GM18498 (cell line): Measurements from ENCODE around the gene ZNF714.

ENCODE experiments used
- ATAC-seq: cut with Tn5 transposase; IDR thresholded peaks from one replicate; pipeline ENCODE4 v1.9.1; 2021; ENCODE audit warnings: mild to moderate bottlenecking, moderate library complexity; ENCODE audit not compliant: unreplicated experiment

The ZNF714 gene

DNA sequence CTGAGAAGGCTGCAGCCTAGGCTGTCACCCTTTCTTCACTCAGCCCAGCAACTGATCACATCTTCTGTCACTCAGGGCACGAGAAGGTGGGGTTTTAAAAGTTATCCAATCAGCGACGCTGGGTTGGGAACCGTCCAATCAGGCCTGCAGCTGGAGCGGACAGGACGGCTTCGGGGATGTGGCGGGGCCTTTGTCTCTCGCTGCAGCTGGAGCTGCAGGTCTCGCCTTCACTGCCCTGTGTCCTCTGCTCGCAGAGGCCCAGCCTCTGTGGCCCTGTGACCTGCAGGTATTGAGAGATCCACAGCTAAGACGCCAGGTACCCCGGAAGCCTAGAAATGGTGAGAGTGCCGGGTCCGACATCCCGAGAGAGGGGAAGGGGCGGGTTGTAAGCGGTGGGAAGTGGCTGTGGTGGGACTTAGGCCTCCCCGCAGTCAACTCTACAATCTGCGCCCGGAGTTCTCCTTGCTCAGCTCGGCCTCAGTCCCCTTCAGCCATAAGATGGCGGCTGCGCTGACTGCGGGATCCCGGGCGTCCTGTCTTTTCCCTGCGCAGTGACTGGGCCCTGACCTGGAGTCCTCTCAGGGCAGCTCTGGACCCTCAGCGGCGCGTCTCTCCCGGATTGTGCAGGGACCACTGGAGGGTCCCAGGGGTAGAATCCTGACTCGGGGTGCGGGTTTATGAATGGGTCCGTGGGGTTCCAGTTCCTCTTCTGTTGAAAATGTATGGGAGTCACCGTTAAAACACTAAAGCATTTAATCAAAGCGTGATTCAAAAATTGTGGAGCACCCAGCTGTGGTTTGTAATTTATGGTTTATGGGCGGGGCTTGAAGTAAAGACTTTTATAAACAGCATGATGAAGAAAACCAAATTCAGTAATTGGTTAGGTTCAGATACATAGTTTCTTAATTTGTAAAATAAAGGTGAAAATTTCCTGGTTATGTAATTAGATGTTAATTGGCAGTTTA, at the start of gene ZNF714:
Gene ZNF714, plus strand, starts transcription at position 193 of the 965 bp plus-strand sequence. CDS start 16,066 bp downstream, outside the sequence.
- peak; percentile 98 for ATAC-seq

DNA sequence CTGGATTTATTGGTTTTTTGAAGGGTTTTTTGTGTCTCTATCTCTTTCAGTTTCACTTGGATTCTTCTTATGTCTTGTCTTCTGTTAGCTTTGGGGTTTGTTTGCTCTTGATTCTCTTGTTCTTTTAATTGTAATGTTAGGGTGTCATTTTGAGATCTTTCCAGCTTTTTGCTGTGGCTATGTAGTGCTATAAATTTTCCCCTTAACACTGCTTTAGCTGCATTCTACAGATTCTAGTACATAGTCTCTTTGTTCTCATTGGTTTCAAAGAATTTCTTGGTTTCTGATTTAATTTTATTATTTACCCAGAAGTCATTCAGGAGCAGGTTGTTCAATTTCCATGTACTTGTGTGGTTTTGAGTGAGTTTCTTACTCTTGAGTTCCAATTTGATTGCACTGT, 37.0 kb upstream of the ZNF714 start:
- ATAC-seq = no peak

DNA sequence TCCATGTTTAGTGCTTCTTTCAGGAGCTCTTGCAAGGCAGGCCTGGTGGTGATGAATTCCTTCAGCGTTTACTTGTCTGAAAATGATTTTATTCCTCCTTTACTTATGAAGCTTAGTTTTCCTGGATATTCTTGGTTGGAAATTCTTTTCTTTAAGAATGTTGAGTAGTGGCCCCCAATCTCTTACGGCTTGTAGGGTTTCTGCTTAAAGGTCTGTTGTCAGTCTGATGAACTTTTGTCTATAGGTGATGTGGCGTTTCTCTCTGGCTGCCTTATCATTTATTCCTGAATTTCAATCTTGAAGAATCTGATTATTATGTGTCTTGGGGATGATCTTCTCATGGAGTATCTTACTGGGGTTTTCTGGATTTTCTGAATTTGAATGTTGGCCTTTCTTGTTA, 35.5 kb upstream of the ZNF714 start:
- no peak for ATAC-seq

DNA sequence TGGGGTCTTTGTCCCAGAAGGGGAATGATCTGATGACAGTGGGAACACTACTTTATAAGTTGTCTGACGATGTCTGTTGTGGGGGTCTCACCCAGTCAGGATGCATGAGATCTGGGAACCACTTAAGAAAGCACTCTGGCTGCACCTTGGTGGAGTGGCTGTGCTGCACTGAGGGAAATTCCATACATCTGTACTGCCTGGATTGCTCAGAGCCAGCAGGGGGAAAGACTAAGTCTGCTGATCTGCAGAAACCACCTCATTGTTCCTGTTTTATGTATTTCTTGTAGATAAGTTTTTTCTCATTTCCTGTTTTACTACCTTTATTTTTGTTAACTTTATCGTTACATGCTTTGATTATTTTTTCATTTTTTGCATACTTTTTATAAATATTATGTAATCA, 34.3 kb upstream of the ZNF714 start:
- ATAC-seq = no peak

DNA sequence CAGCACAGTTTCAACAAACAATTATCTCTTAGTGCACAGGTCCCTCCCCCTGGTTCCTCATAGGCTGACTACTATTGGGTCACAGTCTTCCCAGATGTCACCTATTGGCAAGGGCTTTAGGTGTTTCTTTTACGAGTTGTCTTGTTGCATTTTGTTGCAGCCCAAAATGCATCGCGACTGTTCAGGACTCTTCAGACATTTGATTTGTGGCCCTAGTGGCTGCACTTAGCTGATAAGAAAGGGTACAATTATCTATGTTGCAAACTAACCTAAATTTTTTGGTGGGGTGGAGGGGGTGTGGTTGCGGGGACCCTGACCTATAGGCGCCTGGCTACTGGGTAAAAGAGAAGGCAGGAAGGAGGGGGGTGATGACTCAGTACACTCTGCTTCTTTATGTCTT, 29.1 kb upstream of the ZNF714 start:
- no peak for ATAC-seq

DNA sequence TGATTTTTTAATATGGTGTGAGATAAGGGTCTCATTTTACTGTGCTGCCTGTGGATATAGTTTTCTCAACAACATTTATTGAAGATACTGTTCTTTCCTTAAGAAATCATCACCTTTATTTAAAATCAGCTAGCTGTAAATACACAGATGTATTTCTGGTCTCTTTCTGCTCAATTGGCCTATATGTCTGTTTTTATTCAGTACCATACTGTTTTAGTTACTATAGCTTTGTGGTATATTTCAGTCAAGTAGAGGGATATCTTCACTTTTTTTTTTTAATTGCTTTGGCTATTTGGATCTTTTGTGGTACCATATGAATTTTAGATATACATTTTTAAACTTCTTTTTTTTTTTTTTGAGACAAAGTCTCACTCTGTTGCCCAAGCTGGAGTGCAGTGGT, 16.7 kb upstream of the ZNF714 start:
- ATAC-seq = no peak

DNA sequence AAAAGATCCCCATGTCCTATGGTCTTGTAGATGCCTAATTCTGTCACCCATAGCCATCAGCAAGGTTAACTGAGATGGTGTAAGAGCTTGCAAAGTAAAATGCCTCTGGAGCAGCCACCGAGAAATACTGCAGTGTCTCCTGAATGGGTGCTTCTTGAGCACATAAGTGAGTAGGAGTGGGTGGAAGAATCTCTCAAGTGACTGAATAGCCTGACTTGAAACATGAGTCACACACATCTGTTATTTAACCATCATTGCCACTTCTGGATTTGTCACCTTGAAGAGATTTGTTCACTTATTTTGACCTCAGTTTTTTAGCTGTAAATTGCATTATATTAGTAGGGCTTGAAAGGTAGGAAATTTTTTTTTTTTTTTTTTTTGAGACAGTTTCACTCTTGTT, 2.3 kb downstream of the ZNF714 start:
- ATAC-seq = no peak

DNA sequence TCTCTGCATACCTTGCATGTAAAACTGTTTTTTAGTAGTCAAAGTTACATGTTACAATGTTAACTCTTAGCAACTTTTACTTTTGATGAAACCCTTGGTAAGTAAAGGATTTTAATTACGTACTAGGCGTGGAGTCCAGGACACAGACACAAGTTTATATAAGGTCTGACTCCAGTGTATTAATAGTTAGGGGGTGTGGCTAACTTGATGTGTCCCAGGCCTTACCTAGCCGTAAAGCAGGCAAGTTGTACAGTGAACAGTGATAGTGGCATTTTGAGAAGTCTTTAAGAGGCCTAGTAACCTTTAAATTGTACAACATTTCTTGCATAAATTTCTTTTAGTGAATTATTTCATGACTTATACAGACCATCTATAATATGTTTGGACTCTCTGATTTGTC, 5.9 kb downstream of the ZNF714 start:
- no peak for ATAC-seq

DNA sequence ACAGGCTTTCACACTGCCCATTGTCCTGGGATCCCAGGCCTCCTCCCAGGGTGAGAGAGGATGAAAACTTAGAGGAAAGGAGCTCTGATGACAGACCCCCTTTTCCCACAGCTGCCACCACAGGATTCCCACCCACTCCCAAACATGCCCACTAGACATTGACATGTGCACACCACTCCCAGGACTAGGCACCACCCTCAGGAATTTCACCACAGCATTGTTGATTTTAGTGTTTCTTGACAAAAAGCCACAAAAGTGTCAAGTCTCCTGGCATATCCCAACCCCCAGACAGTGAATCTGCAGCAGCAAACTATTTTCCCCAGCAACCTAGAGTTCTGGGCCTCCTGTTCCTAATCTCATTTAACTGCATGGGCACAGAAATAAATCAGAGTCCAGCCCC, 10.1 kb downstream of the ZNF714 start:
- no peak for ATAC-seq

DNA sequence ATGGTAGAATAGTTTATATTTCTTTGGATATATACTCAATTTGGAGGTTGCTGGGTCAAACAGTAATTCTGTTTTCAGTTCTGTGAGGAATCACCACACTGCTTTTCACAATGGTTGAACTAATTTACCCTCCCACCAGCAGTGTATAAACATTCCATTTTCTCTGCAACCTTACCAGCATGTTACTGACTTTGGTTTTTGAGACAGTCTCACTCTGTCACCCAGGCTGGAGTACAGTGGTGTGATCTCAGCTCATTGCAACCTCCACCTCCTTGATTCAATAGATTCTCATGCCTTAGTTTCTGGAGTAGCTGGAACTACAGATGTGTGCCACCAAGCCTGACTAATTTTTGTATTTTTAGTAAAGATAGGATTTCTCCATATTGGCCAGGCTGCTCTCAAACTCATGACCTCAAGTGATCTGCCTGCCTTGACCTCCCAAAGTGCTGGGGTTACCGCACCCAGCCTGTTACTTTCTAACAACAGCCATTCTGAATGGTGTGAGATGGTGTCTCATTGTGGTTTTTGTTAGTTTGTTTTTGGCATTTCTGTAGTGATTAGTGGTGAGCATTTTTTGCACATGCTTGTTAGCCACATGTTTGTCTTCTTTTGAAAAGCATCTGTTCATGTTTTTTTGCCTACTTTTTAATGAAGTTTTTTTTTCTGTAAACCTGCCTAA, 12.5 kb downstream of the ZNF714 start:
- no peak for ATAC-seq

DNA sequence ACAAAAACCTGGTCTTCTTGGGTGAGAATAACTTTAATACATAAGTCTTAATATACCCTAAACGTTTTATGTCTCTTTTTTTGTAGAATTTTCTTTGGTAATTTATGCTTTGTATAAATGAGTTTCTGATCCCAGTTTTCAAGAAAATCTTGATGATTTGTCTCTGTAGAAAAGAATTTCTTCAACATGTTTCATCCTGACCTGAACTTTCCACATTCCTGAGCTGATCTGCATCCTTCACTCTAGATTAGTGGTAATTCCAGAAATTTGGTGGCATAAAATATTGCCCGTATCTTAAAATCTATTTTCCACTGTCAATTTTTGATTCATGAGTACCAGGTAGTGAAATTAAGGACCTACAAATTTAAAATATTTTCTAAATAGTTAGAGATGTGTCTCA, 16.3 kb downstream of the ZNF714 start:
- no peak for ATAC-seq

DNA sequence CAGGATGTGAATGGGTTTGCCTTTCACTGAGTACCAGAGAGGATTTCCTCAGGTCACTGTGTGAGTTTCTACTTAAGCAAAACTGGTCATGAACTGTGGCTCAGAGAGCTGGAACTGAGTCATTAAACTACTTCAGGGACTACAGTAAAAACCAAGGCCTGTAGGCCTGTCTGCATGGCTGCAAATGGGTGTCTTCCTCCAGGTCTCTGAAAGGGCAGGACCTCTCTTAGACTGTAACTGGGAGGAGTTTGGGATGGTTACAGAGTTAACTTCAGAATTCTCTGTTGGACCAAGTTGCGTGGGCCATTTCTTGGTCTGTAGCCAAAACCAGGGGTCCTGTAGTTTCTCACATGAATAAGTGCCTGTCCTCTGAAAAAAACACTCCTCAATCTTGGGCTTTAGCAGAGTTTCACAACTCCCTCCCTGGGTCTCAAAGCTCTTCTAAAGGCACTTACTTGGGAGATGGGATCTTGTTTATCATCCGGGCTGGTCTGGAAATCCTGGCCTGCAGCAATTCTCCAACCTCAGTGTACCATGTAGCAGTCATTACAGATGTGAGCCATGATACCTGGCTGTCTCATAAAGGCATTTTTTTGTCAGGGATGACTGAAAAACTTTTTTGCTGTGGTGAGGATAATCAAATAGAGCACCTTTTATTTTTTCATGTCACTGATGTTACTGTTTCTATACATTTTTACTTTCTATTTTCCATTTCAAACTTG, 19.7 kb downstream of the ZNF714 start:
- ATAC-seq = no peak

DNA sequence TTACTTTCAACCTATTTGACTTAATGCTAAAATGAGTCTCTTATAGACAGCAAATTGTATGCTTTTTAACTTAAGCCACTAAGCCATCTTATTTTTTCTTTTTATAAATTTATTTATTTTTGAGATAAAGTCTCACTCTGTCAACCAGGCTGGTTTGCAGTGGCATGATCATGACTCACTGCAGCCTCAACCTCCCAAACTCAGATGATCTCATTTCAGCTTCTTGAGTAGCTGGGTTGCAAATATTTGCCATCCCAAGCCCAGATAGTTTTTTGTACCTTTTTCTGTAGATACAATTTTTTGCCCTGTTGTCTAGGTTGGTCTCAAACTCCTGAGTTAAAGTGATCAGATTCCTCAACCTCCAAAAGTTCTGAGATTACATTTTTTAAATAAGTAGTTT, 27.1 kb downstream of the ZNF714 start:
- no peak for ATAC-seq

DNA sequence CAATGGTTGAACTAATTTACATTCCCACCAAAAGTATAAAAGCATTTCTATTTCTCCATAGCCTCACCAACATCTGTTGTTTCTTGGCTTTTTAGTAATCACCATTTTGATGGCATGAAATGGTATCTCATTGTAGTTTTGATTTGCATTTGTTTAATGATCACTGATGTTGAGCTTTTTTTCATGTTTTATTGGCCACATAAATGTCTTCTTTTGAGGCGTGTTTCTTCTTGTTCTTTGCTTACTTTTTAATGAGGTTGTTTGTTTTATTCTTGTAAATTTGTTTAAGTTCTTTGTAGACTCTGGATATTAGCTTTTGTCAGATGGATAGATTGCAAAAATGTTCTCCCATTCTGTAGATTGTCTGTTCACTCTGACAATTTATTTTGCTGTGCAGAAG, 28.2 kb downstream of the ZNF714 start:
- ATAC-seq = no peak

DNA sequence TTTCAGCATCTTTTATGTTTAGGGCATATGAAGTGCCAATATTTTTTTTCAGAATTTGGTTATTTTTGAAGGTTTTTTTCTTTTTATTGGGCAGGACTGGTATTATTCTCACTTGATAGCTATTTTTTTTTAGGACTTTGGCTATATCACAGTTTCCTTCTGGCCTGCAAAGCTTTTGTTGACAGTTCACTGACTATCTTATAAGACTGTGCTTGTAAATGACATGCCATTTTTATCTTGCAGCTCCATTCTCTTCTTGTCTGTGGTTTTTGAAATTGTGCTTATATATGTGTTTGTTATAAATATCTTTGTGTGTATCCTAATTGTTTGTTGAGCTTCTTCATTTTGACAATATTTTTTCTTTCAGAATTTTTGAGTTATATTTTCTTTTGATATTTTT, 33.4 kb downstream of the ZNF714 start:
- no peak for ATAC-seq

DNA sequence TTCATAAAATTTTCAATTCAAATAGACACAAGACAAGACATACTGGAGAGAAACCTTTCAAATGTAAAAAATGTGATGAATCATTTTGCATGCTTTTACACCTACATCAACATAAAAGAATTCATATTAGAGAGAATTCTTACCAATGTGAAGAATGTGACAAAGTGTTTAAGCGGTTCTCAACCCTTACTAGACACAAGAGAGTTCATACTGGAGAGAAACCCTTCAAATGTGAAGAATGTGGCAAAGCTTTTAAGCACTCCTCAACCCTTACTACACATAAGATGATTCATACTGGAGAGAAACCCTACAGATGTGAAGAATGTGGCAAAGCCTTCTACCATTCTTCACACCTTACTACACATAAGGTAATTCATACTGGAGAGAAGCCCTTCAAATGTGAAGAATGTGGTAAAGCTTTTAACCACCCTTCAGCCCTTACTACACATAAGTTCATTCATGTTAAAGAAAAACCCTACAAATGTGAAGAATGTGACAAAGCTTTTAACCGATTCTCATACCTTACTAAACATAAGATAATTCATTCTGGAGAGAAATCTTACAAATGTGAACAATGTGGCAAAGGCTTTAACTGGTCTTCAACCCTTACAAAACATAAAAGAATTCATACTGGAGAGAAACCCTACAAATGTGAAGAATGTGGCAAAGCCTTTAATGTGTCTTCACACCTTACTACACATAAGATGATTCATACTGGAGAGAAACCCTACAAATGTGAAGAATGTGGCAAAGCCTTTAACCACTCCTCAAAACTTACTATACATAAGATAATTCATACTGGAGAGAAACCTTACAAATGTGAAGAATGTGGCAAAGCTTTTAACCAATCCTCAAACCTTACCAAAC, 35.3 kb downstream of the ZNF714 start:
- ATAC-seq = no peak

DNA sequence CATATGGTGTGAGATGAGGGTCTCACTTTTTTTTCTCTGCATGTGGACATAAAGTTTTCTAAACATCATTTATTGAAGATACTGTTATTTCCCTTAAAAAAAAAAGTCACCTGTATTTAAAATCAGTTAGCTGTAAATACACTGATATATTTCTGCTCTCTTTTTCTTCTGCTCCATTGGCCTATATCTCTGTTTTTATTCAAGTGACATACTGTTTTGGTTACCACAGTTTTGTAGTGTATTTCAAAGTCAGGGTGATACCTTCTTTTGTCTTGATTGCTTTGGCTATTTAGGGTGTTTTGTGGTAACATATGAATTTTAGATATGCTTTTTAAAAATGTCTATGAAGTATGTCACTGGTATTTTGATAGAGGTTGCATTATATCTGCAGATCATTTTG, 44.1 kb downstream of the ZNF714 start:
- ATAC-seq = no peak

DNA sequence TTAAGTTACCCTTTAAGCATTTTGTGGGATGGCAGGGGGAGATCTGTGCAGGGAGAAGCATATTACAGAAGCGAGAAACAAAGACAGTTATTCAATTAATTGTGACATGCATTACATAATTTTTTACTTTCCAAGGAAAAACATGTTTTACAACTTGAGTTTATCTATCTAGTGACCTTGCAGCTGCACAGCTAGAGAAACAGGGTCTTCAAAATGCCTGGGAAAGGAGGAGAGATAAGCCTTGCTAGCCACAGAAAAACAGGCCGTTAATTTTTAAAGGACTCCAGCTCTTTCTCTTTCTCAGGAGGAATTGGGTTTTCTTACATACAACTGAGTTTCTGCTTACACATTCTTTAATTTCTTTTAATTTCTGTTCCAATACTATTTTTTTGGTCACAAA, 45.0 kb downstream of the ZNF714 start:
- ATAC-seq = no peak

DNA sequence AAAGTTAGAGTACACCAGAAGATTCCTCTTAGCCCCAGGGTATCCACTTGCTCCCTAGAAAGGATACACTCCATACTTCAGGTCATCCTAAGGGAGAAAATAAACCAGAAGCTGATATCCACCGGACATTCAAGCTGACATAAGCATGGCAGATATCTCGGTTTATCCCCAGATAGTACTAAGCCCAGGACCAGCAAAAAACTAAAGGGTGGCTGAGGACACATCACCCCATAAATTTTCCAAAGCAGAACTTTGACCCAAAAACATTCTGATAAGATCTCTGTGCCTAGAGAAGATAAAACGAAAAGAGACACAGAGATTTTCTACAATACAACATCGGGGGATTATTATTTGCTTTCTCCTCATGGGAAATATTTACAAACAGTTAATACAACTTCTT, 45.9 kb downstream of the ZNF714 start:
- ATAC-seq = no peak

DNA sequence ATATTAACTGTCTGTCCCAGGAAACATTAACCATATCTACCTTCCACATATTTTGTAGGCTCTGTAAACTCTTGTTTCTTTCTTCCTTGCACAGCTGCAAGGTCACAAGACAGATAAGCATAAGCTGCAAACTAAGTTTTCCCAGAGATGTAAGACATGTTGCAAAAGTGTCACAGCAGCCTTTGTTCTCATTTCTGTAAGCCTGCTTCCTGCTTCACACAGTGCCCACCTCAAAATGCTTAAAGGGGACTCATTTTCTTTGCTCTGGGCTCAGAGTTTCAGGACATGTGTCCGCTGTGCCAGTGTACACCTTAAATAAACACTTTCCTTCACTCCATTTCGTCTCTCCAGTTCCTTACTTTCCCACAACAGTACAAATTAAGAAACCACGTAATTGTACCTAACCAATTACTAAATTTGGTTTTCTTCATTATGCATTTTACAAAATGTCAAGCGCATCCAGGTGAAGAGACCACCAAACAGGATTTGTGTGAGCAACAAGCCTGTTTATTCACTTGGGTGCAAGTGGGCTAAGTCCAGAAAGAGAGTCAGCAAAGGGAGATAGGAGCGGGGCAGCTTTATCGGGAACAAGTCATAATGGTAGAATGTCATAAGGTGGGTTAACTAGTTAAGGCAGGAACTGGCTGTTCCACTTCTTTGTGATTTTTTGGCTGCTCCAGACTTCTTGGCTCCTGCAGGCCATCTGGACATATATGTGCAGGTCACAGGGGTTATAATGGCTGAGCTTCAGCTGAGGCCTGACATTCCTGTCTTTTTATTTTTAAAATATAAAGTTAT, 47.1 kb downstream of the ZNF714 start:
- ATAC-seq = no peak
